Stimulated activated CD4-positive, alpha-beta T cell treated with anti-CD3 and anti-CD28 coated beads, Interleukin-12 subunit alpha, Interleukin-12 subunit beta, amount 100 ng/mL, for 24 hours (primary cell): ENCODE data around the gene OSER1.

Source experiments
- DNase-seq, 2 experiments: peaks; one replicate each; pipeline ENCODE4 v3.0.0-alpha.2; 2020; ENCODE audit warnings: low read depth in 2 of 2

OSER1 gene

GRCh38 chr20:44174996-44175765, 35.4 kb downstream of the OSER1 start:
- no peak for DNase-seq

- no peak for DNase-seq
Measured at GRCh38 chr20:44173846-44174245, 36.7 kb downstream of the OSER1 start.

- no peak for DNase-seq
Measured at GRCh38 chr20:44173116-44173515, 37.5 kb downstream of the OSER1 start.

GRCh38 chr20:44172572-44172950, 38.0 kb downstream of the OSER1 start:
- DNase-seq: no peak

GRCh38 chr20:44171775-44172571, 38.6 kb downstream of the OSER1 start:
- DNase-seq: no peak

GRCh38 chr20:44170816-44171410, 39.7 kb downstream of the OSER1 start:
- DNase-seq: no peak

GRCh38 chr20:44167736-44168135, 42.8 kb downstream of the OSER1 start:
- DNase-seq: no peak

GRCh38 chr20:44166477-44166876, 44.1 kb downstream of the OSER1 start:
- DNase-seq: no peak

- no peak for DNase-seq
Measured at GRCh38 chr20:44166008-44166407, 44.6 kb downstream of the OSER1 start.

GRCh38 chr20:44160133-44160532, 50.4 kb downstream of the OSER1 start:
- no peak for DNase-seq

GRCh38 chr20:44159711-44160110, 50.9 kb downstream of the OSER1 start:
- DNase-seq: no peak

- no peak for DNase-seq
Measured at GRCh38 chr20:44159125-44159524, 51.4 kb downstream of the OSER1 start.

GRCh38 chr20:44157061-44157460, 53.5 kb downstream of the OSER1 start:
- no peak for DNase-seq

- DNase-seq: no peak
Measured at GRCh38 chr20:44154521-44155001, 56.0 kb downstream of the OSER1 start.

- DNase-seq: no peak
Measured at GRCh38 chr20:44153636-44154043, 56.9 kb downstream of the OSER1 start.

GRCh38 chr20:44151621-44152416, 58.8 kb downstream of the OSER1 start:
- DNase-seq: no peak

GRCh38 chr20:44146272-44146671, 64.3 kb downstream of the OSER1 start:
- DNase-seq: no peak
